Measurements from ENCODE around the gene AKNA. TPM values are rescaled to one million over a fixed set of nuclear protein-coding genes. Genes with fewer than 3 reads are reported as not detected.

The AKNA gene
- polyA plus RNA-seq, 2 of the 4 experiments (the other 2 are of a cell fraction), result 2.7 to 4.6 TPM

GRCh38 chr9:114347675-114348074 is 40.1 kb downstream of the AKNA start (continued):
- TF ChIP-seq POLR2AphosphoS2 (conservative IDR thresholded peaks at IDR 0.05; ENCODE audit: low read length), result no peak
- TF ChIP-seq HDAC2 (IDR thresholded peaks at IDR 0.05), result no peak

GRCh38 chr9:114346146-114346545 is 41.6 kb downstream of the AKNA start:
- H3K27ac ChIP-seq, result no peak overlapping the region
- DNase-seq (ENCODE audit: low read depth in 1 of 2, low spot score in 1 of 2), result no peak
- H3K4me2 ChIP-seq, result no peak overlapping the region
- ChIA-PET POLR2A (no interaction called here), CTCF (interaction anchor here (0.6 to 1.4 kb wide), 5 partner anchors 9 to 560 kb away, joined by 3 to 4 read pairs (median 3); no protein-coding TSS in a partner anchor)
- WGBS (ENCODE audit: missing lambda C conversion rate), result 79% methylated on average over 11 of the region's 11 CpGs
- H3K4me1 ChIP-seq, result peaks cover 25% of the 10 kb centered on the region
- no peak overlapping the region for H3K4me3 ChIP-seq
- no peak for TF ChIP-seq BHLHE40 (IDR thresholded peaks at IDR 0.05; ENCODE audit: low read depth, low read length)
- no peak for ATAC-seq
- H3K9me3 ChIP-seq, result no peaks in the 10 kb centered on the region
- no peak for FAIRE-seq

GRCh38 chr9:114345493-114346065 is 42.2 kb downstream of the AKNA start:
- H3K4me3 ChIP-seq, result no peak overlapping the region
- H3K4me1 ChIP-seq, result peaks cover 25% of the 10 kb centered on the region
- no peak overlapping the region for H3K4me2 ChIP-seq
- WGBS (ENCODE audit: missing lambda C conversion rate), result 89% methylated on average over 6 of the region's 7 CpGs
- FAIRE-seq (no peak), ATAC-seq (no peak), DNase-seq (ENCODE audit: low read depth in 1 of 2, low spot score in 1 of 2) (no peak)
- ChIA-PET POLR2A (no interaction called here), CTCF (interaction anchor here (0.6 to 1.4 kb wide), 5 partner anchors 9 to 561 kb away, joined by 3 to 4 read pairs (median 3); no protein-coding TSS in a partner anchor)
- no peak overlapping the region for H3K27ac ChIP-seq
- H3K9me3 ChIP-seq, result no peaks in the 10 kb centered on the region
- TF ChIP-seq BCL3 (IDR thresholded peaks at IDR 0.05), result no peak
- TF ChIP-seq HOXA7 (CRISPR knock-in tag; IDR thresholded peaks at IDR 0.05), result no peak
- TF ChIP-seq NPAS2 (CRISPR knock-in tag; IDR thresholded peaks at IDR 0.05; ENCODE audit: borderline replicate concordance), result no peak
- no peak for TF ChIP-seq ZNF302 (CRISPR knock-in tag; IDR thresholded peaks at IDR 0.05)
- no peak for TF ChIP-seq FOSL2 (IDR thresholded peaks at IDR 0.05)
- no peak for TF ChIP-seq FOSL2 (CRISPR knock-in tag; IDR thresholded peaks at IDR 0.05)
- TF ChIP-seq EHMT2 (IDR thresholded peaks at IDR 0.05; ENCODE audit: low read depth), result no peak
- TF ChIP-seq ZSCAN20 (CRISPR knock-in tag; IDR thresholded peaks at IDR 0.05), result no peak
- no peak for TF ChIP-seq HOXB13 (CRISPR knock-in tag; IDR thresholded peaks at IDR 0.05; ENCODE audit: low read depth)

- ChIA-PET POLR2A (no interaction called here), CTCF (interaction anchor here (0.6 to 1.1 kb wide), 4 partner anchors 237 to 564 kb away, joined by 3 read pairs; no protein-coding TSS in a partner anchor)
- no peak overlapping the region for H3K27ac ChIP-seq
- ATAC-seq, result no peak
- H3K9me3 ChIP-seq, result no peaks in the 10 kb centered on the region
- 82% methylated on average over 3 of the region's 3 CpGs for WGBS (ENCODE audit: missing lambda C conversion rate)
- no peak for FAIRE-seq
- no peak for TF ChIP-seq FOXS1 (CRISPR knock-in tag; IDR thresholded peaks at IDR 0.05)
- TF ChIP-seq EP300 (IDR thresholded peaks at IDR 0.05), result no peak
- no peak for TF ChIP-seq PHF8 (IDR thresholded peaks at IDR 0.05; ENCODE audit: borderline replicate concordance, low read depth)
- no peak for TF ChIP-seq CHD2 (IDR thresholded peaks at IDR 0.05; ENCODE audit: low read length, partially characterized antibody)
- no peak for TF ChIP-seq HES2 (IDR thresholded peaks at IDR 0.05)
- no peak for TF ChIP-seq EHMT2 (IDR thresholded peaks at IDR 0.05; ENCODE audit: low read depth)
- no peak overlapping the region for H3K4me3 ChIP-seq
- peaks cover 22% of the 10 kb centered on the region for H3K4me1 ChIP-seq
- no peak overlapping the region for H3K4me2 ChIP-seq
- no peak for DNase-seq (ENCODE audit: low read depth in 1 of 2, low spot score in 1 of 2)
Measured at GRCh38 chr9:114344692-114345091, 43.1 kb downstream of the AKNA start.

GRCh38 chr9:114344188-114344566 is 43.6 kb downstream of the AKNA start:
- H3K9me3 ChIP-seq, result no peaks in the 10 kb centered on the region
- H3K27ac ChIP-seq, result no peak overlapping the region
- DNase-seq (ENCODE audit: low read depth in 1 of 2, low spot score in 1 of 2), result no peak
- no peak overlapping the region for H3K4me2 ChIP-seq
- no peak overlapping the region for H3K4me3 ChIP-seq
- CTCF ChIA-PET, result interaction anchor here (0.9 to 1.1 kb wide), 4 partner anchors 62 to 563 kb away, joined by 3 read pairs; no protein-coding TSS in a partner anchor
- POLR2A ChIA-PET, result no interaction called here
- H3K4me1 ChIP-seq, result peaks cover 17% of the 10 kb centered on the region
- 89% methylated on average over 11 of the region's 11 CpGs for WGBS (ENCODE audit: missing lambda C conversion rate)
- FAIRE-seq, result no peak
- ATAC-seq, result no peak
- TF ChIP-seq EHF (CRISPR knock-in tag; IDR thresholded peaks at IDR 0.05) (no peak), ELK1 (IDR thresholded peaks at IDR 0.05; ENCODE audit: low read depth, low read length) (no peak), PHF8 (IDR thresholded peaks at IDR 0.05; ENCODE audit: borderline replicate concordance, low read depth) (no peak), HMGXB4 (CRISPR knock-in tag; IDR thresholded peaks at IDR 0.05; ENCODE audit: borderline replicate concordance) (no peak), BHLHE40 (IDR thresholded peaks at IDR 0.05; ENCODE audit: low read depth, low read length) (no peak), CEBPB (IDR thresholded peaks at IDR 0.05) (no peak), POLR2AphosphoS2 (conservative IDR thresholded peaks at IDR 0.05; ENCODE audit: low read length) (no peak), RNF2 (IDR thresholded peaks at IDR 0.05; ENCODE audit: borderline replicate concordance, low read depth) (no peak), SMC3 (IDR thresholded peaks at IDR 0.05) (no peak), E2F6 (IDR thresholded peaks at IDR 0.05; ENCODE audit: borderline replicate concordance, low read depth) (no peak), HOXB13 (CRISPR knock-in tag; IDR thresholded peaks at IDR 0.05; ENCODE audit: low read depth) (no peak)
